MM.1S (cell line): ENCODE measurements around the gene ATP1A2.

ENCODE experiments used
- EZH2phosphoT487 ChIP-seq: fragments of 300-600 bp; sonication (generic); IDR thresholded peaks from 2 replicates; pipeline ENCODE4 v1.6.1; 2018; ENCODE audit warnings: antibody characterized with exemption, low read length
- TF ChIP-seq, protein P1 (sequence below): fragments of 300-600 bp; sonication (generic); IDR thresholded peaks from 2 replicates; pipeline ENCODE4 v1.5.1; 2016; ENCODE audit warnings: antibody characterized with exemption, low read length, mixed read lengths

DNA sequence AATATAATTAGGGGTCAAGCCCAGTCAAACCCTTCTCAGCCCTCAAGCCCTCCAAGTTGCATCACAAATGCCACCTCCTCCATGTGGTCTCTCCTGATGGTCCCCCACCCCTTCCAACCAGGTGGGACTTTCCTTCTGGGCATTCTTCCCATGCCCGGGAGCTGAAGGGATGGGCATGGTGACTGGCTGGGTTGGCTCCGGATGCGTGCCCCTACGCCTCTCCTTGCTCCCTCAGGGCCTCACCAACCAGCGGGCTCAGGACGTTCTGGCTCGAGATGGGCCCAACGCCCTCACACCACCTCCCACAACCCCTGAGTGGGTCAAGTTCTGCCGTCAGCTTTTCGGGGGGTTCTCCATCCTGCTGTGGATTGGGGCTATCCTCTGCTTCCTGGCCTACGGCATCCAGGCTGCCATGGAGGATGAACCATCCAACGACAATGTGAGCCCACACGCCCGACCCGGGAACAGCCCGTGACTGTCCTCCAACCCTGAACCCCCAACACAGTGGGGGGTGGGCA, 7.5 kb downstream of the ATP1A2 start:
- TF ChIP-seq, protein P1, sequence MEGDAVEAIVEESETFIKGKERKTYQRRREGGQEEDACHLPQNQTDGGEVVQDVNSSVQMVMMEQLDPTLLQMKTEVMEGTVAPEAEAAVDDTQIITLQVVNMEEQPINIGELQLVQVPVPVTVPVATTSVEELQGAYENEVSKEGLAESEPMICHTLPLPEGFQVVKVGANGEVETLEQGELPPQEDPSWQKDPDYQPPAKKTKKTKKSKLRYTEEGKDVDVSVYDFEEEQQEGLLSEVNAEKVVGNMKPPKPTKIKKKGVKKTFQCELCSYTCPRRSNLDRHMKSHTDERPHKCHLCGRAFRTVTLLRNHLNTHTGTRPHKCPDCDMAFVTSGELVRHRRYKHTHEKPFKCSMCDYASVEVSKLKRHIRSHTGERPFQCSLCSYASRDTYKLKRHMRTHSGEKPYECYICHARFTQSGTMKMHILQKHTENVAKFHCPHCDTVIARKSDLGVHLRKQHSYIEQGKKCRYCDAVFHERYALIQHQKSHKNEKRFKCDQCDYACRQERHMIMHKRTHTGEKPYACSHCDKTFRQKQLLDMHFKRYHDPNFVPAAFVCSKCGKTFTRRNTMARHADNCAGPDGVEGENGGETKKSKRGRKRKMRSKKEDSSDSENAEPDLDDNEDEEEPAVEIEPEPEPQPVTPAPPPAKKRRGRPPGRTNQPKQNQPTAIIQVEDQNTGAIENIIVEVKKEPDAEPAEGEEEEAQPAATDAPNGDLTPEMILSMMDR, result no peak
- no peak for TF ChIP-seq EZH2phosphoT487
